Measurements from ENCODE around the gene PLCXD3.

PLCXD3 gene, protein sequence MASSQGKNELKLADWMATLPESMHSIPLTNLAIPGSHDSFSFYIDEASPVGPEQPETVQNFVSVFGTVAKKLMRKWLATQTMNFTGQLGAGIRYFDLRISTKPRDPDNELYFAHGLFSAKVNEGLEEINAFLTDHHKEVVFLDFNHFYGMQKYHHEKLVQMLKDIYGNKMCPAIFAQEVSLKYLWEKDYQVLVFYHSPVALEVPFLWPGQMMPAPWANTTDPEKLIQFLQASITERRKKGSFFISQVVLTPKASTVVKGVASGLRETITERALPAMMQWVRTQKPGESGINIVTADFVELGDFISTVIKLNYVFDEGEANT

DNA sequence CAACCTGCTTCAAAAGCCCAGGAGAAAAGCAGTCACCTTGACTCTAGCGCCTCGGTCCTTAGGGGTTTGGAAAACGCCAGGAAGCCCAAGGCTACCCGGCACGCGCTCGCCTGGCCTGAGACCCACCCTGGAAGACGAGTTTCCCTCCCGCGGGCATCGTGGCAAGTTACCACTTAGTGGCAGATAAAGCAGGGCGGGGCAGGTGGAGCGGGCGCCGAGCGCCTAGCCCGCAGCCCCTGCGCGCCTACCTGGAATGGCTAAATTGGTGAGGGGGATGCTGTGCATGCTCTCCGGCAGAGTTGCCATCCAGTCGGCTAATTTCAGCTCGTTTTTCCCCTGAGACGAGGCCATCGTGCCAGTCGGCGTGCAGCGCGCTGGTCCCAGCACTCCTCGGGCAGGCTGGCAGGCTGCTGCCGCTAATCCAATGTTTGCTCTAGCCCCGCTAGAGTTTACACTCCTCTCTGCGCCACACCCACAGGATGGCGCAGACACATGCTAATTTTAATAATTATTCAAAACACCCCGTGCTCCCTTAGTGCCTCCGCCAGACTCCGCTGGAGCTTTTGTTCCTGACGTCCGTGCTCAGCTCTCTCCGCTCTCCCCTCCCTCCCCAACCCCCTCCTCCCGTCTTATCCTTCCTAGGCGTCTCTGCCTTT is at the start of gene PLCXD3:
PLCXD3 (minus strand) TSS at position 426 of the 656 bp plus-strand sequence; CDS start at position 351, 75 bp downstream.
- no peaks in the 10 kb centered on the region for H3K4me1 Mint-ChIP-seq (ENCODE audit: low read depth)
- no peak within 1 kb of the TSS for H3K27ac Mint-ChIP-seq
- H3K4me3 Mint-ChIP-seq: no peak within 1 kb of the TSS
- H3K27me3 Mint-ChIP-seq: peaks cover 35% of the 10 kb centered on the region
- H3K36me3 Mint-ChIP-seq (ENCODE audit: low read depth): no peaks in the 10 kb centered on the region
- H3K9me3 Mint-ChIP-seq: no peaks in the 10 kb centered on the region

DNA sequence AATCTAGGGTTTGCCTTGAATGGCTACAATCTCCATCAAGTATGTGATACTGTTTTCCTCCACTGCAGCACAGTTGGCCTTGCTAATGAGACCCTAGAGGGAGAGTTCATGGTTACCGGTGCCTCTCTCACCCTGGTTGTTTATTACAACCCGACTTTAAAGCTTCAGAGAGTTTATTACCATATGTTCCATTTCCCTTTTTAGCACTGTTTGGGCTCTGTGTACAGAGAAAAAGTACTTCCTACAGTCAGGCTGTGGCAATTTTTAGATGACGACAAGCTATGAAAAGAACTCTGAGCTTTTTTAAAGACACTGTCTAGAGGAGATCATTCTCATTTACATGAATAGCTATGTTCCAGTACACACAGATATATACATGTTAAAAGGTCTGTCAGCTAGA is 48.8 kb upstream of the PLCXD3 start:
- no peaks in the 10 kb centered on the region for H3K27me3 Mint-ChIP-seq
- no peak overlapping the region for H3K4me3 Mint-ChIP-seq
- H3K36me3 Mint-ChIP-seq (ENCODE audit: low read depth): no peaks in the 10 kb centered on the region
- no peak overlapping the region for H3K27ac Mint-ChIP-seq
- H3K4me1 Mint-ChIP-seq (ENCODE audit: low read depth): no peaks in the 10 kb centered on the region
- peaks cover 10% of the 10 kb centered on the region for H3K9me3 Mint-ChIP-seq

DNA sequence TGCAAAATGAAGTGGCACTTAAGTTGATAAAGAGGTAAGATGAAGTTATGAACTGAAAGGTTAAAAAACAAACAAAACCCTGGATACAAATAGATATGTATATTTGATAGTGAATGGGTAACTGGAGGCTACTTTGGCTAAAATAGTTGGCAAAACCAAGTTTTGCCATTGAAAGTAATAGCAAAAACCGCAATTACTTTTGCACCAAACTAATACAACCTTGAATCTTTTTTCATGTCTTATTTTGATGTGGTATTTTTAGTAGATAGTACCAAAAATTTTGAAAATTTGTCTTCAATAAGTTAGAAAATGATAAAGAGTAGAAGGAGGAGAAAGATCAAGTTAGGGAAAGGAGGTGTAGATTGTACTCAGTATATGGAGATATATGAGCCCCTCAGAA is 47.9 kb upstream of the PLCXD3 start:
- Mint-ChIP-seq H3K4me1 (ENCODE audit: low read depth) (no peaks in the 10 kb centered on the region), H3K36me3 (ENCODE audit: low read depth) (no peaks in the 10 kb centered on the region), H3K27ac (no peak overlapping the region), H3K4me3 (no peak overlapping the region), H3K27me3 (no peaks in the 10 kb centered on the region), H3K9me3 (peaks cover 5% of the 10 kb centered on the region)

DNA sequence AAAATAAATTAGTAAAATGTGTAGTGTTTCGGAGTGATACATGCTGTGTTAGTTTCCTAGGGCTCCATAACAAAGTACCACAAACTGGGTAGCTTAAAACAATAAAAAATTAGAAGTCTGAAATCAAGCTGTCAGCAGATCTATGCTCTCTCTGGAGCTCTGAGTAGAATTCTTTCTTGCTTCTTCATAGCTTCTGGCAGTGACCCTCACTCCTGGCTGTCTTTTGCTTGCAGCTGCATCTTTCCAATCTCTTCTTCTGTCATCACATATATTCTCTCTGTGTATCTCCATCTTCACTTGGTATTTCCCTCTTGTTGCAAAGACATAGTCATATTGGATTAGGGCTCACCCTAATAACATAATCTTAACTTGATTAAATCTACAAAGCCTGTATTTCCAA is 37.6 kb upstream of the PLCXD3 start:
- Mint-ChIP-seq H3K4me3 (no peak overlapping the region), H3K27ac (no peak overlapping the region), H3K27me3 (no peaks in the 10 kb centered on the region), H3K9me3 (peaks cover 10% of the 10 kb centered on the region), H3K36me3 (ENCODE audit: low read depth) (no peaks in the 10 kb centered on the region), H3K4me1 (ENCODE audit: low read depth) (no peaks in the 10 kb centered on the region)

DNA sequence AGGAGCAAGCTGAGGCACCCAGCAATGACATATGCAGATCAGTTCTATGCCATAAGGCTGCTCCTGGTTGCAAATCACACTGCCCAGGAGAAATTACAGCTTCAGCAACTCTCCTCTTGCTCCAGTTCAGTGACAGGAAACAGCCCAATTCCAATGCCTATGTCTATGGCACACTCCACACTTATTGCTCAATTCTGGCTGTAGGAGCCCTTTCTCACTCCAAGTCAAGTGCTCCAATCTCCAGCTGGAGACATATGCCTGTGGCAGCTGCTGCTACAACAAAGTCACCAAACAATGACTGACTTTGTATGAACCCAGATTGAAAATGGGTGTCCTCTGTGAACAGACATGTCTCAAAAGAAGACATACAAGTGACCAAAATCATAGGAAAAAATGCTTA is 31.8 kb upstream of the PLCXD3 start:
- no peaks in the 10 kb centered on the region for H3K4me1 Mint-ChIP-seq (ENCODE audit: low read depth)

DNA sequence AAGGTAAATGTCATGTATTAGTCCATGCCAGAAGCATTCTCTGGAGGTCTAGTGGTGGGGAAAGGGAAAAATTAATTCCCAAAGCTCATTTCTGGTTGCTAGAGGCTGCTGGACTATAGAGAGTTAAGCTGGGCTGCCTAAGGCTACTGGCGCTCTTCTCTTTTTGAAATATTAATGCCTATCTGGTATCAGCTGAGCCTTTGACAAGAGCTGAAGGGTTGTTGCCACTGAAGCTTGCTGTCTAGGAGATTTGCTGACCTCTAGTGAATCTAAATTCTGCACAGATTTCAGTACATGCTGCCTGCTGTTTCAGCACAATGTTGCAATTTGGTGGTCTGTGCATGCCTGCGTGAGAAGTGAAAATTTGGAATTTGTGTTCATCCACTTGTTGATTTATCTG is 29.1 kb upstream of the PLCXD3 start:
- Mint-ChIP-seq H3K4me1 (ENCODE audit: low read depth) (no peaks in the 10 kb centered on the region), H3K27ac (no peak overlapping the region), H3K9me3 (peaks cover 6% of the 10 kb centered on the region), H3K4me3 (no peak overlapping the region), H3K36me3 (ENCODE audit: low read depth) (no peaks in the 10 kb centered on the region), H3K27me3 (no peaks in the 10 kb centered on the region)

More for the DNA sequence above, 31.8 kb upstream of the PLCXD3 start:
- Mint-ChIP-seq H3K27me3 (no peaks in the 10 kb centered on the region), H3K27ac (no peak overlapping the region), H3K4me3 (no peak overlapping the region), H3K36me3 (ENCODE audit: low read depth) (no peaks in the 10 kb centered on the region), H3K9me3 (no peaks in the 10 kb centered on the region)

DNA sequence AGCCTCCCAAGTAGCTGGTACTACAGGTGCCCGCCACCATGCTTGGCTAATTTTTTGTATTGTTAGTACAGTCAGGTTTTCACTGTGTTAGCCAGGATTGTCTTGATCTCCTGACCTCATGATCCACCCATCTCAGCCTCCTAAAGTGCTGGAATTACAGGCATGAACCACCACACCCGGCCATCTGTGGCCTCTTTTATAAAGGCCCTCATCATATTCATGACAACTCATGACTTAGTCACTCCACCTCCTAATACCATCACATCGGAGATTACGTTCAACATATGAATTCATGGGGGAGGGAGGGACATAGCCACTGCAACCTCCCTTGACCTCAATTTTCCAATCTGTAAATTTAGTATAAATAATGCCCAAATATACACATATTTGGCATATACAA is 27.2 kb upstream of the PLCXD3 start:
- no peaks in the 10 kb centered on the region for H3K27me3 Mint-ChIP-seq
- no peaks in the 10 kb centered on the region for H3K36me3 Mint-ChIP-seq (ENCODE audit: low read depth)
- no peak overlapping the region for H3K27ac Mint-ChIP-seq
- peaks cover 10% of the 10 kb centered on the region for H3K9me3 Mint-ChIP-seq
- H3K4me1 Mint-ChIP-seq (ENCODE audit: low read depth): no peaks in the 10 kb centered on the region
- no peak overlapping the region for H3K4me3 Mint-ChIP-seq

DNA sequence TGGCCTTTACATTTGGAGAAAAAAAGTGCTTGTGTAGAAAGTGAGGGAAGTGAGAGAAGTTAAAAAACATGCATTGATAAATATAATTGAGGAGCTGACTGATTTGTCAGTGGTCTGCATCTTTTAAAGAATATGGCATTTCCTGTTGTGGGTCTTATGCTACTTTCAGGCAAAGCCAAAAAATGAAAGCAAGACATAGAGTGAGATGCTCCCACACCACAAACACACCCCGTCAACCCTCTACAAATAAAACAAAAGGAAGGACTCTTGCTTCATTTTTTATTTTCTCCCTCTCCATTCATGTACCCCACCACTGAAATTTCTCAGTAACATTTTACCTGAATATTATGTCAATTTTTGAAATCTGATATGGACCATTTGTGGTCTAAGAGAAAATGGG is 22.1 kb upstream of the PLCXD3 start:
- Mint-ChIP-seq H3K9me3 (peaks cover 10% of the 10 kb centered on the region), H3K27ac (no peak overlapping the region), H3K4me3 (no peak overlapping the region), H3K27me3 (no peaks in the 10 kb centered on the region), H3K4me1 (ENCODE audit: low read depth) (no peaks in the 10 kb centered on the region), H3K36me3 (ENCODE audit: low read depth) (no peaks in the 10 kb centered on the region)

DNA sequence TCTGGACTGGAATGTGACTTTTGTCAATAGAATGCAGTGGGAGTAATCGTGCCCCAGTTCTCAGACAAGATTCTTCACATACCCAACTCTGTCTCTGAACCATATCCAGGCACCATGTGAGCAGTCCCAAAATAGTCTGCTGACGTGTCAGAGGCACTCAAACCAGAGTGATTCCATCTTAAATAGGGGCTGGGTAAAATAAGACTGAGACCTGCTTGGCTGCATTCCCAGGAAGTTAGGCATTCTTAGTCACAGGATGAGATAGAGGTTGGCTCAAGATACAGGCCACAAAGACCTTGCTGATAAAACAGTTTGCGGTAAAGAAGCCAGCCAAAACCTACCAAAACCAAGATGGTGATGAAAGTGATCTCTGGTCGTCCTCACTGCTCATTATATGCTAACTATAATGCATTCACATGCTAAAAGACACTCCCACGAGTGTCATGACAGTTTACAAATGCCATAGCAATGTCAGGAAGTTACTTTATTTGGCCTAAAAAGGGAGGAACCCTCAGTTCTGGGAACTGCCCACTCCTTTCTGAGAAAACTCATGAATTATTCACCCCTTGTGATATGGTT is 16.9 kb upstream of the PLCXD3 start:
- Mint-ChIP-seq H3K36me3 (ENCODE audit: low read depth) (no peaks in the 10 kb centered on the region), H3K4me1 (ENCODE audit: low read depth) (no peaks in the 10 kb centered on the region), H3K4me3 (no peak overlapping the region), H3K9me3 (no peaks in the 10 kb centered on the region), H3K27ac (no peak overlapping the region), H3K27me3 (no peaks in the 10 kb centered on the region)

DNA sequence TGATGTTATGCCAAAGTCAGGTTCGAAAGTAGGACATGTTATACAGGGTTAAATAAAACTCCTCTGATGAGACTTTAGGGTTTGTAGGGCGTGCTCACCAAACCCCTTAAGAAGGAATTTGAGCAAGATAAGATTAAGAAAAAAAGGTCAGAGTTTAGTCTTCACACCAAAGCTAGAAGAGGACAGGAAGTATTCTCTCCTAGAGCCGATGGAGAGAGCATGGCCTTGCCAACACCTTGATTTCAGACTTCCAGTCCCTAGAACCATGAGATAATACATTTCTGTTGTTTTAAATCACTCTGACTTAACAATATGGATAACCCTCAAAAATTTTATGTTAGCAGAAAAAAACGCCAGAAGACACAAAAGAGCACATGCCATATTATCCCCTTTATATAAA is 16.3 kb upstream of the PLCXD3 start:
- no peaks in the 10 kb centered on the region for H3K36me3 Mint-ChIP-seq (ENCODE audit: low read depth)
- no peaks in the 10 kb centered on the region for H3K9me3 Mint-ChIP-seq
- H3K4me1 Mint-ChIP-seq (ENCODE audit: low read depth): no peaks in the 10 kb centered on the region
- H3K27ac Mint-ChIP-seq: no peak overlapping the region
- H3K4me3 Mint-ChIP-seq: no peak overlapping the region
- no peaks in the 10 kb centered on the region for H3K27me3 Mint-ChIP-seq

DNA sequence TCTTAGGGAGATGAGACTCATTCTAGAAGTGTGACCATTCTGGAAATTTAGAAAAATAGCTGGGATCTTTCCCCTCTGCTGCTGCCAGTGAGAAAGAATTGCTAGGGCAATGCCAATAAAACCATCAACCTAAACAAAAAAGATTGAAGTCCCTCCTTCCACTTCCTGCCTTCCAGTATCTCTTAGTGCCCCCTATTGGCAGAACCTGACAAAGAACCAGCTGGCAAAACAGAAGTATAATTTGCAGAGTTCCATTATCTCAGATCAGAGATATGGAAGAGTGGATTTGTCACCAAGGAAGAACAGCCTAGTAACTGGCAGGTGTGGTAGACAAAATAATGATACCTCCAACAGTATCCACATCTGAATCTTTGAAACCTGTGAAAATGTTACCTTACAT is 13.8 kb upstream of the PLCXD3 start:
- Mint-ChIP-seq H3K27me3 (no peaks in the 10 kb centered on the region), H3K36me3 (ENCODE audit: low read depth) (no peaks in the 10 kb centered on the region), H3K9me3 (no peaks in the 10 kb centered on the region), H3K4me1 (ENCODE audit: low read depth) (no peaks in the 10 kb centered on the region), H3K27ac (no peak overlapping the region), H3K4me3 (no peak overlapping the region)

DNA sequence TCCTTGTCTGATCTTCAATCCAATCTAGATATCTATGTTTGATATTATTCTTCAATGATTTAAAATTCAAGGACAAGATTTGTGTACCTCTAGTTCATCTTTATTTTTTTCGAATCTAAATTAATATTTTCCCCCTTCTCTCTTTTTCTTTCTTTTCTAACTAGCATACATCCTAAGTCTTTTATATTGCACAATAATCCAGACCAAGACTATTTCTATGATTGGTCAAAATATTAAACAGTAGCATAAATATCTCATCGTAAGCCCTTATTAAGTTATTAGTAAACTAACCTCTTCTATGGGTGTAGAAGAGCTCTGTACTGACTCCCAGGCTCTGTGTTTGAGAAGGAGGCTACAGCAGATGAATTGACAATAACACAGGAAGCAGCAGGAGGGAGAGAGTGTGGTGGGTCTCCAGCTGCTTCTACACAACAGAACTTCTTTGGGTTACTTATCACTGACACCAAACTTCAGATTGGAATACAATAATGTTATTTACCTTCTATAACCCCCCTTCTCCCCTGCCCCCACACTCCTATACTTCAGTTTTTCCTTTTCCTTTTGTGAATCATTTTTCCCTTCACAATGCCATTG is 11.9 kb upstream of the PLCXD3 start:
- Mint-ChIP-seq H3K4me3 (no peak overlapping the region), H3K9me3 (no peaks in the 10 kb centered on the region), H3K27ac (no peak overlapping the region), H3K4me1 (ENCODE audit: low read depth) (no peaks in the 10 kb centered on the region), H3K27me3 (no peaks in the 10 kb centered on the region), H3K36me3 (ENCODE audit: low read depth) (no peaks in the 10 kb centered on the region)

DNA sequence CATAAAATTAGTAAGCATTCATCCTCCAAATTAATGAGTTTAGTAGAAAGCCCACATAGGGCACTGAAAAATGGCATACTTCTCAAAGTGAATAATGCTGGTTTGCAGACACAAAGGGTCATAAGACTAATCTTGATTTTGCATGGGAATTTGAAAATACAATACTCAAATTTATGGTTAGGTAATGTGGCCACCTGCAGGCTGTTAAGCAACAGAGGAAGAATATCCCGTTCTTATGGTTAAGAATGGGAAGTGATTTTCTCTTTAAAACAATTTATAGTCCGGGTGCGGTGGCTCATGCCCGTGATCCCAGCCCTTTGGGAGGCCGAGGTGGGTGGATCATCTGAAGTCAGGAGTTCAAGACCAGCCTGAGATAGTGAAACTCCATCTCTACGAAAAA is 9.4 kb upstream of the PLCXD3 start:
- H3K4me3 Mint-ChIP-seq: no peak overlapping the region
- no peaks in the 10 kb centered on the region for H3K4me1 Mint-ChIP-seq (ENCODE audit: low read depth)
- H3K36me3 Mint-ChIP-seq (ENCODE audit: low read depth): no peaks in the 10 kb centered on the region
- no peaks in the 10 kb centered on the region for H3K27me3 Mint-ChIP-seq
- H3K27ac Mint-ChIP-seq: no peak overlapping the region
- no peaks in the 10 kb centered on the region for H3K9me3 Mint-ChIP-seq

DNA sequence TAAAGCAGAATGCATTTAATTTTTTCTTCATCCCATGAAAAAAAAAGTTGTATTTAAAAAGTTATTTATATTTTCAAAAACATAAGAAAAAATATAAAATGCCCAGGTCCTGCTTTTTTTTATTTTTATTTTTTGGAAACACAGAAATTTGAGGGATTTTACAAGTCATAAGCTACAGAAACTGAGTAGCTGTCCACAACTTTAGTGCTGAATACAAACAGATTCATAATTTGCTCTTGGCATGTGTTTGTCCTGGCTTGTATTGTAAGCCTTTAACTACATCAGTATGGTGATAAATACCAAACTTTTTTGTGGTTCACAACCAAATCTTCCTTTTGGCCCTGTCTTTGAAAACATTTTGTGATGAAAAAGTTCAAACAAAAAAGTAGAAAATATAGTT is 7.5 kb upstream of the PLCXD3 start:
- Mint-ChIP-seq H3K36me3 (ENCODE audit: low read depth) (no peaks in the 10 kb centered on the region), H3K4me3 (no peak overlapping the region), H3K9me3 (no peaks in the 10 kb centered on the region), H3K27ac (no peak overlapping the region), H3K4me1 (ENCODE audit: low read depth) (no peaks in the 10 kb centered on the region), H3K27me3 (no peaks in the 10 kb centered on the region)

DNA sequence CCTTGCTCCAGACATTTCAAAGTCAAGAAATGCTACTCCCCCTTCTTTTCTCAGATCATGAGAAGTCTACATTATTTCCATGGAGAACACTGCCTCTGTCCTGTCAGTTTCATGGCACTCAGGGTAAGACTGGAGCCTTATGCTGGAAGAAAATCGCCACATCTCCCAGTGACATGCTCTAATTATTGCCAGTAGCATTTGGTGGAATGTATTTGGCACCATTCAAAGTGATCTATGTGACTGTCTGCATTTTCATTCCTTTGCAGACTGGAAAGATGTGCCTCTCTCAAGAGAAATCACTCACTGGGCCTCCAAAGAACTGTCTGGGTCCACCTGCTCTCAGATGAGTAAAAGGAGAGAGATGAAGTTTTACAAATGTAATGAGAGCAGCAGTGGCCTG is 840 bp upstream of the PLCXD3 start:
- H3K4me3 Mint-ChIP-seq: no peak overlapping the region
- H3K4me1 Mint-ChIP-seq (ENCODE audit: low read depth): no peaks in the 10 kb centered on the region
- H3K27me3 Mint-ChIP-seq: peaks cover 35% of the 10 kb centered on the region
- no peaks in the 10 kb centered on the region for H3K9me3 Mint-ChIP-seq
- no peak overlapping the region for H3K27ac Mint-ChIP-seq
- H3K36me3 Mint-ChIP-seq (ENCODE audit: low read depth): no peaks in the 10 kb centered on the region
